OCI-LY7 (cell line): ENCODE data around the gene PRADC1. TPM values are rescaled to one million over a fixed set of nuclear protein-coding genes. Genes with fewer than 3 reads are reported as not detected.
A peak's percentile ranks its signal among the peaks of the same experiment; 100 is the strongest.

Experiments used
- BruUV-seq: library from RNA; stranded (reverse); fragments of 400-500 nt; replicated peaks from 2 replicates; lab custom pipeline; 2021; lab: Mats Ljungman, UMichigan
- CTCF ChIA-PET: fragments of 300-600 bp; sonication (Branson Sonifier 250); formaldehyde crosslinking; loops from one replicate; lab custom pipeline; 2022; ENCODE audit warnings: antibody characterized with exemption; ENCODE audit not compliant: unreplicated experiment; lab: Charles Lee
- POLR2A ChIA-PET: fragments of 300-600 bp; sonication (Branson Sonifier 250); formaldehyde crosslinking; loops from one replicate; lab custom pipeline; 2022; ENCODE audit warnings: antibody characterized with exemption; lab: Charles Lee
- DNase-seq: peaks from one replicate; pipeline ENCODE4 v3.0.0-alpha.2; 2015; ENCODE audit warnings: low spot score
- H2AFZ ChIP-seq: fragments of 200-600 bp; sonication (generic), shearing (Covaris generic); 2 replicates; pipeline ENCODE4 v1.6.1; 2014; ENCODE audit warnings: mild to moderate bottlenecking, antibody characterized with exemption, low read length, moderate library complexity
- H3K27ac ChIP-seq: fragments of 200-600 bp; sonication (generic); 2 replicates; pipeline ENCODE4 v1.5.1; 2014; ENCODE audit warnings: mixed run types, low read depth, mild to moderate bottlenecking, moderate library complexity, low read length, inconsistent platforms; ENCODE audit not compliant: poor library complexity, severe bottlenecking
- H3K36me3 ChIP-seq: fragments of 200-600 bp; sonication (generic); 2 replicates; pipeline ENCODE4 v1.6.1; 2014; ENCODE audit warnings: mild to moderate bottlenecking, antibody characterized with exemption, low read length, moderate library complexity, mixed read lengths; ENCODE audit not compliant: insufficient read depth
- H3K4me1 ChIP-seq: fragments of 200-600 bp; sonication (generic); 2 replicates; pipeline ENCODE4 v1.5.1; 2014; ENCODE audit warnings: mild to moderate bottlenecking, low read length; ENCODE audit not compliant: insufficient read depth, poor library complexity, severe bottlenecking
- H3K4me2 ChIP-seq: fragments of 200-600 bp; sonication (generic); 2 replicates; pipeline ENCODE4 v1.6.1; 2014; ENCODE audit warnings: mild to moderate bottlenecking, low read length
- H3K4me3 ChIP-seq: fragments of 200-600 bp; sonication (generic); 2 replicates; pipeline ENCODE4 v1.5.1; 2014; ENCODE audit warnings: mild to moderate bottlenecking, low read depth, low read length; ENCODE audit not compliant: poor library complexity, severe bottlenecking
- H3K79me2 ChIP-seq: fragments of 200-600 bp; sonication (generic); 2 replicates; pipeline ENCODE4 v1.6.1; 2016; ENCODE audit warnings: low read depth, mild to moderate bottlenecking, low read length, moderate library complexity, mixed read lengths; ENCODE audit not compliant: insufficient read depth
- H3K9me2 ChIP-seq: fragments of 200-600 bp; sonication (generic); 2 replicates; pipeline ENCODE4 v1.6.1; 2016; ENCODE audit warnings: mild to moderate bottlenecking, low read length, mixed read lengths; ENCODE audit not compliant: insufficient read depth
- H3K9me3 ChIP-seq: fragments of 200-600 bp; sonication (generic); 2 replicates; pipeline ENCODE4 v1.6.1; 2014; ENCODE audit warnings: mild to moderate bottlenecking, mixed run types, low read length, mixed read lengths
- H4K20me1 ChIP-seq: fragments of 200-600 bp; sonication (generic); 2 replicates; pipeline ENCODE4 v1.6.1; 2014; ENCODE audit warnings: mild to moderate bottlenecking, antibody characterized with exemption, low read length, moderate library complexity, mixed read lengths; ENCODE audit not compliant: insufficient read depth
- EZH2phosphoT487 ChIP-seq: fragments of 200-600 bp; sonication (generic); IDR thresholded peaks from 2 replicates; pipeline ENCODE4 v1.6.1; 2018; ENCODE audit warnings: low read depth, borderline replicate concordance, mild to moderate bottlenecking, mixed run types, antibody characterized with exemption, low read length, moderate library complexity, mixed read lengths
- intact Hi-C: fragments of 100-400 bp; cut with micrococcal nuclease; formaldehyde crosslinking; loops from one replicate; pipeline ENCODE4 v1.10.0; 2022; ENCODE audit not compliant: unreplicated experiment
- total RNA-seq, 2 experiments: library from RNA; depleted of rRNA in 1 of 2; stranded (reverse); fragments of >200 nt in 1 of 2; shearing (Covaris generic) in 1 of 2; gene quantifications; 2 replicates each; pipeline ENCODE4 v1.2.3, GENCODE V29; 2014 to 2022
- TF ChIP-seq, protein P1 (sequence below): fragments of 200-600 bp; sonication (generic); conservative IDR thresholded peaks from 2 replicates; pipeline ENCODE4 v1.5.1; 2014; ENCODE audit warnings: mild to moderate bottlenecking, antibody characterized with exemption, low read length, moderate library complexity, mixed read lengths

The PRADC1 gene
- total RNA-seq, 2 experiments from 2014 or later, result 23.0 to 25.9 TPM

DNA sequence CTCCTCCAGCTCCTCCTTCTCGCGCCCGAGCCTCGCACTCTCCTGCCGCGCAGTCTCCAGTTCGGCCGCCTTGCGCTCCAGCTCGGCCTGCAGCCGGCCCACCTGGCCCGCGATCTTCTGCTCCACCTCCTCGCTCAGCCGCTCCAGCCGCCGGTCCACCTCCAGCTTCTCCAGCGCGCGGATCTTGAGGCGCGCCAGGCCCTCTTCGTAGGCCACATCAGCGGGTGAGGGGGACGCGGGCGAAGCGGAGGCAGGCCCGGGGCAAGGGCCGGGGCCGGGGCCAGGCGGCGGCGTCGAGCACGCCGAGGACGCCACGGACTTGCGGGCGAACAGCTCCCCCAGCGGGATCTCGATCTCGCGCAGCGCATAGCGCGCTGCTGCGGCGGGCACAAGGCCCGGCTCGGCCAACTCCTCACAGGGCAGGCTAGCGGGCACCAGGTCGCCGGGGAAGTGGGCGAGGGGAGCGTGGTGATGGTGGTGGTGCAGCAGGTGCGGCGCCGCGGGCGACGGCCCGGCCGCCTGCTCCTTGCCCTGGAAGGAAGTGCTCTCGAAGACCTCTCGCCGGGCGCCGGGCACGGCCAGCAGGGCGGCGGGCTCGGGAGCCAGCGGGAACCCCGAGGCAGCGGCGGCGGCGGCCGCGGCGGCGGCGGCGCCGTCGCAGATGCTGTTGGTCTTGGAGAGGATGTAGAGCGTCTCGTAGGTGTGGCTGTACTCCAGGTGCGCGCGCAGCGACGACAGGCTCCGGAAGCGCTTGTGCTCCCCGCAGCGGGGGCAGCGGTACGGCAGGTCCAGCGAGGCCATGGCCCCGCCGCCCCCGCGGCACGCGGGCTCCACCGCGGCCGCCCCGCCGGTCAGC, 36.0 kb upstream of the PRADC1 start:
- H3K4me2 ChIP-seq, result peak overlapping the region; percentile 56; the same call in 1 of the 2 replicates
- no peaks in the 10 kb centered on the region for H3K9me2 ChIP-seq
- BruUV-seq, result no TSS peak
- H4K20me1 ChIP-seq, result 0 out of 2 replicates have a peak, but pooled peaks cover 10% of the 10 kb centered on the region
- ChIA-PET CTCF (no interaction called here), POLR2A (no interaction called here)
- no peak overlapping the region for H2AFZ ChIP-seq
- H3K79me2 ChIP-seq, result peaks cover 23% of the 10 kb centered on the region; the same call in 1 of the 2 replicates
- no peaks in the 10 kb centered on the region for H3K9me3 ChIP-seq
- peak overlapping the region; percentile 42 for H3K4me3 ChIP-seq
- intact Hi-C loops, result no loop called here
- TF ChIP-seq EZH2phosphoT487, result no peak
- TF ChIP-seq, protein P1, sequence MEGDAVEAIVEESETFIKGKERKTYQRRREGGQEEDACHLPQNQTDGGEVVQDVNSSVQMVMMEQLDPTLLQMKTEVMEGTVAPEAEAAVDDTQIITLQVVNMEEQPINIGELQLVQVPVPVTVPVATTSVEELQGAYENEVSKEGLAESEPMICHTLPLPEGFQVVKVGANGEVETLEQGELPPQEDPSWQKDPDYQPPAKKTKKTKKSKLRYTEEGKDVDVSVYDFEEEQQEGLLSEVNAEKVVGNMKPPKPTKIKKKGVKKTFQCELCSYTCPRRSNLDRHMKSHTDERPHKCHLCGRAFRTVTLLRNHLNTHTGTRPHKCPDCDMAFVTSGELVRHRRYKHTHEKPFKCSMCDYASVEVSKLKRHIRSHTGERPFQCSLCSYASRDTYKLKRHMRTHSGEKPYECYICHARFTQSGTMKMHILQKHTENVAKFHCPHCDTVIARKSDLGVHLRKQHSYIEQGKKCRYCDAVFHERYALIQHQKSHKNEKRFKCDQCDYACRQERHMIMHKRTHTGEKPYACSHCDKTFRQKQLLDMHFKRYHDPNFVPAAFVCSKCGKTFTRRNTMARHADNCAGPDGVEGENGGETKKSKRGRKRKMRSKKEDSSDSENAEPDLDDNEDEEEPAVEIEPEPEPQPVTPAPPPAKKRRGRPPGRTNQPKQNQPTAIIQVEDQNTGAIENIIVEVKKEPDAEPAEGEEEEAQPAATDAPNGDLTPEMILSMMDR, result no peak
- no peak overlapping the region for H3K27ac ChIP-seq
- peaks cover 89% of the 10 kb centered on the region for H3K36me3 ChIP-seq
- H3K4me1 ChIP-seq, result peaks cover 7% of the 10 kb centered on the region
- DNase-seq, result peak; percentile 68

DNA sequence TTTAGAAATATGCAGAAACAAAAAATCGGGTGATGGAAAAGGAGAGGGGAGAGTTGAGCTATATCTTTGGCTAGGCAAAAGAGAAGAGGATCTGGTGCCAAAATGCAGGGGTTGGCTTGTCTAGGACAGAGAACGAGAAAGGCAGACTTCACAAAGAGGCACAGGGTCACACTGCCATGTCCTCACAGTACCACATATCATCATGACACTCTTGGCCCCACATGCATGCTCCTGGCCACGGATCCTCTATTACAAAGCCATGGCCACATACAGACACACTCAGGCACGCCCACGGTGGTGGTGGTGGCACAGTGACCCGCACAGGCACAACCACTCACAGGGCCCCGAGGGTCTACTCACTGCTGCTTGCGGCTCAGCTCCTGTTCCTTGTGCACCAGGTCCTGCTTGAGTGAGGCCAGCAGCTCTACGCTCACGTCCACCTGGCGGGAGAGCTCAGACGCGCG, 35.4 kb upstream of the PRADC1 start:
- peaks cover 7% of the 10 kb centered on the region for H3K4me1 ChIP-seq
- POLR2A ChIA-PET, result no interaction called here
- no peak for DNase-seq
- H3K9me3 ChIP-seq, result no peaks in the 10 kb centered on the region
- CTCF ChIA-PET, result no interaction called here
- H4K20me1 ChIP-seq, result 0 out of 2 replicates have a peak, but pooled peaks cover 6% of the 10 kb centered on the region
- peaks cover 90% of the 10 kb centered on the region for H3K36me3 ChIP-seq
- H3K4me2 ChIP-seq, result no peak overlapping the region
- BruUV-seq, result no TSS peak
- H3K9me2 ChIP-seq, result no peaks in the 10 kb centered on the region
- no peak overlapping the region for H3K27ac ChIP-seq
- H3K4me3 ChIP-seq, result no peak overlapping the region
- no peak overlapping the region for H2AFZ ChIP-seq
- H3K79me2 ChIP-seq, result peaks cover 22% of the 10 kb centered on the region; the same call in 1 of the 2 replicates
- no peak for TF ChIP-seq EZH2phosphoT487
- TF ChIP-seq, protein P1, result no peak
- intact Hi-C loops, result no loop called here

DNA sequence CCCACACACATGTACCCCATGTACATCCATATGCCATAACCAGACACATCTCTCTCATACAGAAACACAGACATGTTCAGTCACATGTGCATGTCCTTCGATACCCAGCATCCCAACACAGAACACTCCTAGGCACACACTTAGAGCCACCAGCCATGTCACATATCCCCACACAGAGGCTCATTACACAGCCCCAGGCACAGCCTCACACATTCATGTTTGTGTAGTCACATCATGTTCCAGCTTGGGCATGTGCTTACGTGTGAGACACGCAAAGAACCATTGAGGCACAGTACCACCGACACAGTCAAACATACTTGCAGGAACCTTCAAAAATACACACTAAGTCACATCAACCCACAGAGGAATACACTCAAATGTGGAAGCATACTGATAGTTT, 34.0 kb upstream of the PRADC1 start:
- H3K4me1 ChIP-seq, result peaks cover 7% of the 10 kb centered on the region
- H3K79me2 ChIP-seq, result peaks cover 18% of the 10 kb centered on the region; the same call in 1 of the 2 replicates
- no peaks in the 10 kb centered on the region for H4K20me1 ChIP-seq
- H2AFZ ChIP-seq, result no peak overlapping the region
- BruUV-seq, result no TSS peak
- no peak for DNase-seq
- H3K9me2 ChIP-seq, result no peaks in the 10 kb centered on the region
- intact Hi-C loops, result no loop called here
- POLR2A ChIA-PET, result no interaction called here
- no peak overlapping the region for H3K4me2 ChIP-seq
- no peak overlapping the region for H3K27ac ChIP-seq
- no peak overlapping the region for H3K4me3 ChIP-seq
- TF ChIP-seq, protein P1, result no peak
- TF ChIP-seq EZH2phosphoT487, result no peak
- H3K9me3 ChIP-seq, result no peaks in the 10 kb centered on the region
- CTCF ChIA-PET, result no interaction called here
- peaks cover 88% of the 10 kb centered on the region for H3K36me3 ChIP-seq
